AG04450 (cell line): ENCODE data around the gene RAB14. TPM values are rescaled to one million over a fixed set of nuclear protein-coding genes. Genes with fewer than 3 reads are reported as not detected.

Experiments used
- CTCF ChIA-PET: fragments of 300-600, 350-600 bp; formaldehyde crosslinking; extraction: SDS; loops from one replicate; lab custom pipeline; 2022; ENCODE audit warnings: antibody characterized with exemption, inconsistent platforms; lab: Charles Lee
- POLR2A ChIA-PET: fragments of 350-600 bp; formaldehyde crosslinking; extraction: SDS; loops from one replicate; lab custom pipeline; 2021; ENCODE audit warnings: antibody characterized with exemption, inconsistent platforms; lab: Yijun Ruan, JAX
- DNase-seq: peaks from one replicate; pipeline ENCODE4 v3.0.0-alpha.2; 2011; ENCODE audit warnings: low read depth, low spot score
- H3K27ac ChIP-seq: one replicate; pipeline ENCODE4 v1.5.1; 2012; ENCODE audit warnings: low read depth, low read length, control low read depth
- H3K27me3 ChIP-seq: one replicate; pipeline ENCODE4 v1.6.0; 2012; ENCODE audit warnings: low read length; ENCODE audit not compliant: control insufficient read depth, insufficient read depth
- H3K4me3 ChIP-seq: 2 replicates; pipeline ENCODE4 v1.5.1; 2011; ENCODE audit warnings: mild to moderate bottlenecking, low read depth, low read length, control low read depth
- H3K9me3 ChIP-seq: 2 replicates; pipeline ENCODE4 v1.5.1; 2012; ENCODE audit warnings: low read length; ENCODE audit not compliant: control insufficient read depth, insufficient read depth
- polyA plus RNA-seq: library from polyadenylated mRNA; depleted of rRNA; stranded (reverse); fragments of >200 nt; gene quantifications from 2 replicates; pipeline ENCODE4 v1.2.3, GENCODE V29; 2011
- TF ChIP-seq, protein P1 (sequence below): IDR thresholded peaks from 2 replicates; pipeline ENCODE4 v1.5.1; 2011; ENCODE audit warnings: low read depth, low read length, control low read depth, inconsistent platforms

The RAB14 gene
- polyA plus RNA-seq, 1 experiment = 40.3 TPM

DNA sequence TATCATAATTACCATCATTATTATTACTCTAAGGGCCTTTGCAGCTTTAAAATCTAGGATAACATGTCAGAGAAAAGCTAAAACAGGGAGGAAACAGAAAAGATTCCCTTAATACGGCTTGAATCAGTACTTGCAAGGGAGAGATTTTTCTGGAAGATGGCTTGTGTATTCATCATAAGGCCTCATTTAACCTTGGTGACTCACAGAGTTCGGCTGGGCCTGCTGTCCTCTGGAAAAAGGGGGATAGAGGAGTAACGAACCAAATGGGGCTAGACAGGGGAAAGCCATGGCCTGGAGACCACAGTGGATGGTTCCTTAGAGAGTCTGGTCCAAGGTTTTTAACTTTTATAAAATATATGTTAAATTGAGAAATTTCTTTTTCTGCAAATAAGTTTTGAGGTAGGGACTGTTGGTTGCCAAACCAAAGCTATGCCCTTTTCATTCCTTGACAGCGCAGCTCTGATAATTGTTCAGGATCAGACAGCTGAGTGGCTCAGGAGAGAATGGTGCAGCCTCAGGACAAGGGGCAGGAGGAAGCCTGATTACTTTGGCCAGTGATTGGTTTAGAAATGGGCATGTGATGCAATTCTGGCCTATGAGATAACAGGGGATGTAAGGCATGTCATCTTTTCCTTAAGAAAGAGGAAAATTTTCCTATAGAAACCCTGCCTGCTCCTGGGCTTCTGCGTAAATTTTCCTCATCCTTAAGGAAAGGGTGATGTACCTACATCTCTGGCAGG, 40.7 kb upstream of the RAB14 start:
- ChIA-PET POLR2A (interaction anchor here (0.6 kb wide), 1 partner anchor 77 kb away, joined by 3 read pairs; no protein-coding TSS in a partner anchor), CTCF (interaction anchor here (0.9 to 2.0 kb wide), 3 partner anchors 19 to 36 kb away, joined by 4 to 8 read pairs (median 4); no protein-coding TSS in a partner anchor)
- Histone ChIP-seq H3K27me3 (no peaks in the 10 kb centered on the region), H3K4me3 (no peak overlapping the region), H3K27ac (no peak overlapping the region), H3K9me3 (0 out of 2 replicates have a peak, but pooled peaks cover 5% of the 10 kb centered on the region)
- DNase-seq = no peak
- TF ChIP-seq, protein P1, sequence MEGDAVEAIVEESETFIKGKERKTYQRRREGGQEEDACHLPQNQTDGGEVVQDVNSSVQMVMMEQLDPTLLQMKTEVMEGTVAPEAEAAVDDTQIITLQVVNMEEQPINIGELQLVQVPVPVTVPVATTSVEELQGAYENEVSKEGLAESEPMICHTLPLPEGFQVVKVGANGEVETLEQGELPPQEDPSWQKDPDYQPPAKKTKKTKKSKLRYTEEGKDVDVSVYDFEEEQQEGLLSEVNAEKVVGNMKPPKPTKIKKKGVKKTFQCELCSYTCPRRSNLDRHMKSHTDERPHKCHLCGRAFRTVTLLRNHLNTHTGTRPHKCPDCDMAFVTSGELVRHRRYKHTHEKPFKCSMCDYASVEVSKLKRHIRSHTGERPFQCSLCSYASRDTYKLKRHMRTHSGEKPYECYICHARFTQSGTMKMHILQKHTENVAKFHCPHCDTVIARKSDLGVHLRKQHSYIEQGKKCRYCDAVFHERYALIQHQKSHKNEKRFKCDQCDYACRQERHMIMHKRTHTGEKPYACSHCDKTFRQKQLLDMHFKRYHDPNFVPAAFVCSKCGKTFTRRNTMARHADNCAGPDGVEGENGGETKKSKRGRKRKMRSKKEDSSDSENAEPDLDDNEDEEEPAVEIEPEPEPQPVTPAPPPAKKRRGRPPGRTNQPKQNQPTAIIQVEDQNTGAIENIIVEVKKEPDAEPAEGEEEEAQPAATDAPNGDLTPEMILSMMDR = no peak

DNA sequence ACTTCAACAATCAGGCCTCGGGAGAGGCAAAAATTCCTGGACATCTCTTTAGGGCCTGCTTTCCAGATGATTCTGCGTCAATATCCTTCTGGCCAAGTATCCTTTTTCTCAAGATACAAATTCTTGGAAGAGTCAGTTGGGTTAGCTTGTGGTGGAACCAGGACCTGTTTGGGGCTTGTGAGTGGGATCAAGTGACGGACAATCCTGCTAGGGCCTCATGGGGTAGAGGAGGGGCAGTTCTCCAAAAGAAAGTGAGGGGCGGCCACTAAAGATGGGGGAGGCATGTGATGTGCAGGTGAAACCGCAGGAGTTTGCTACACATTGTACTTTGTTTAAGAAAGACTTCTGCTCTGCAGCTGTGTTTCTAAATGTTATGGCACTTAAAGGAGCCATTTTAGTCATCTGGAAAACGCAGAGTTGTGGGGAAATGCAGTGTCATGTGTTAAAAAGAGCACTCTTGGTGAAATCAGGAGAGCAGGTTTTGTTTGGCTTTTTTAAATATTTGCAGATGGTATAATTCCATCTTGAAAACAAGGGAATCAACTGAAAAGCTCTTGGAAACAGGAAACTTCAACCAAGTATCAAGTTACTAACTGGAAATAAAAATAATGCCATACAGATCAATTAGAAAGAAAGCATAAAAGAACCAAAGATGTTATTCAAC, 38.9 kb upstream of the RAB14 start:
- no peak overlapping the region for H3K4me3 ChIP-seq
- 0 out of 2 replicates have a peak, but pooled peaks cover 5% of the 10 kb centered on the region for H3K9me3 ChIP-seq
- DNase-seq = no peak
- CTCF ChIA-PET = interaction anchor here (1.0 to 2.0 kb wide), 3 partner anchors 17 to 79 kb away, joined by 3 to 8 read pairs (median 4); no protein-coding TSS in a partner anchor
- H3K27me3 ChIP-seq = no peaks in the 10 kb centered on the region
- POLR2A ChIA-PET = interaction anchor here (1.2 kb wide), 1 partner anchor 38 kb away, joined by 3 read pairs; no protein-coding TSS in a partner anchor
- peak overlapping the region; percentile 40 for H3K27ac ChIP-seq
- TF ChIP-seq, protein P1 = no peak

DNA sequence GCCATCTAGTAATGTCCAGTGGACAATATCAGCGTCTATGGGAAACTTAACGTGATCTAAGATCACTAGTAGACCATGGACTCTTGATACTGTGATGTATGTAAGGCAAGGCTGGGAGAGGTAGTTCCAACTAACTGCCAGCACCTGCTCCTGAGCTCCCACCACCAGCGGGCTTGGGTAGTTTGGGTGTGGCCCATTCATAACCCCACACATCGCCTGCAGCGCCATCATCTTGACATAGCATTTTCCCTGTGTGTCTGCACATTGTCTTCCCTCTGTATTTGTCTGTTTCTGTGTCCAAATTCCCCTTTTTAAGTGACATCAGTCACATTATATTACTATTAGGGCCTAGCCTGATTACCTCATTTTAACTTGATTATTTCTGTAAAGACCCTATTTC, 38.2 kb upstream of the RAB14 start:
- ChIA-PET CTCF (no interaction called here), POLR2A (no interaction called here)
- Histone ChIP-seq H3K27me3 (no peaks in the 10 kb centered on the region), H3K27ac (no peak overlapping the region), H3K4me3 (no peak overlapping the region), H3K9me3 (0 out of 2 replicates have a peak, but pooled peaks cover 5% of the 10 kb centered on the region)
- DNase-seq = no peak
- TF ChIP-seq, protein P1 = no peak

DNA sequence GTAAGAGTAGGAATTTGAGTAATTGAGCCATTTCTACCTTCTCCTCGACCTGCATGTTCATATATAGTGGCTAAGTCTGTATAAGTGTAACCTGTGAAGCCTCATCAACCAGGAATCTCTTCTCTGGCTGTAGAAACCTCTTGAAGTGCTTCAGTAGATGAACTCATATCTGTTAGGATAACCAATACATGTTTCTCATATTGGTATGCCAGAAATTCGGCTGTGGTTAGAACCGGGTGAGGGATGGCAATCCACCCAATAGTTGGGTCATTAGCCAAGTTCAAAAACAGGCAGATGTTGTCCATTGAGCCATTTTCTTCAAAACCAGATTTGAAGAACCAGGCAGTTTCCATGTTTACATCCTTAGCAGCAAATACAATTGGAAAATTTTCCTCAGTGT, 37.4 kb upstream of the RAB14 start:
- Histone ChIP-seq H3K27me3 (no peaks in the 10 kb centered on the region), H3K9me3 (0 out of 2 replicates have a peak, but pooled peaks cover 5% of the 10 kb centered on the region), H3K27ac (no peak overlapping the region), H3K4me3 (no peak overlapping the region)
- ChIA-PET CTCF (no interaction called here), POLR2A (no interaction called here)
- TF ChIP-seq, protein P1 = no peak
- no peak for DNase-seq

DNA sequence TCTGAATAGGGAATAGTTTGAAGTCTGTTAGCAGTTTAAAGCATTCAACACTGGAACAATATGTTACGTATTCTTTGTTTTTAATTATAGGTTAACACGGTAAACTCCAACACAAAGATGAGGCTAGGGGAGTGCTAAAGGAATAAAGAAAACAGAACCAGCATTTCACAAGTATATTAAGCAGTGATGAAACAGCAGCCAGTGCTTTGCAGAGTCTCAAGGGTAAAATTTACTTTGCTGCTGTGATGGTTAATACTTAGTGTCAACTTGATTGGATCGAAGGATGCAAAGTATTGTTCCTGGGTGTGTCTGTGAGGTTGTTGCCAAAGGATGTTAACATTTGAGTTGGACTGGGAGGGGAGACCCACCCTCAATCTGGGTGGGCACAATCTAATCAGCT, 36.2 kb upstream of the RAB14 start:
- Histone ChIP-seq H3K9me3 (no peaks in the 10 kb centered on the region), H3K27ac (no peak overlapping the region), H3K4me3 (no peak overlapping the region), H3K27me3 (no peaks in the 10 kb centered on the region)
- DNase-seq = no peak
- TF ChIP-seq, protein P1 = no peak
- CTCF ChIA-PET = no interaction called here
- POLR2A ChIA-PET = no interaction called here
